ENCODE results near the gene USP17L19.
"Not testable (repeated sequence)": the region's sequence is repeated elsewhere in the genome, so short reads cannot be mapped to it uniquely, and the experiment has no call there.

USP17L19 gene

DNA sequence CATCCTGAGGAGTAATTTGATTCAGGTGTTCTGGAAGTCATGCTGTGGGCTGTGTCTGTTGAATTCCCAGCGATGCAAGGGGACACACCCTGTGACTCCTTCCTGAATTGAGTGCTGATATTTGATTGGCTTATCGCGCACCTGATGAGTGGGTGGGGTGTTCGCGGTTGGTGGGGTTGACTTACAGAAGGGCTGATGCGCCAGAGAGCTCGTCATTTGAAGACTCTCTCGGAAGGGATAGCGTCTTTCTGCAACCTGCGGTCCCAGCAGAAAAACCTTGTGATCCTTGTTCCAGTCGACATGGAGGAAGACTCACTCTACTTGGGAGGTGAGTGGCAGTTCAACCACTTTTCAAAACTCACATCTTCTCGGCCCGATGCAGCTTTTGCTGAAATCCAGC, at the start of gene USP17L19:
TSS of gene USP17L19 (plus strand) at position 301 of the 400 bp plus-strand sequence. CDS start at position 301, 0 bp downstream.
- H3K27me3 ChIP-seq; H3K4me1 ChIP-seq (ENCODE audit: control insufficient read depth in 1 of 2, insufficient read depth in 1 of 2, low read depth in 1 of 2, low read length in 1 of 2); H3K4me3 ChIP-seq (ENCODE audit: low read depth in 1 of 2, low read length in 1 of 2); H3K9me3 ChIP-seq; H3K27ac ChIP-seq; H3K36me3 ChIP-seq: not testable (repeated sequence)

GRCh38 chr4:9210357-9210756, 42.8 kb upstream of the USP17L19 start, which contains the start of gene USP17L10:
TSS of gene USP17L10 (plus strand) at chr4:9210657. CDS start at chr4:9210657, 0 bp downstream.
- H3K4me1 ChIP-seq (ENCODE audit: control insufficient read depth in 1 of 2, insufficient read depth in 1 of 2, low read depth in 1 of 2, low read length in 1 of 2); H3K4me3 ChIP-seq (ENCODE audit: low read depth in 1 of 2, low read length in 1 of 2); H3K36me3 ChIP-seq; H3K27ac ChIP-seq; H3K9me3 ChIP-seq; H3K27me3 ChIP-seq: not testable (repeated sequence)

DNA sequence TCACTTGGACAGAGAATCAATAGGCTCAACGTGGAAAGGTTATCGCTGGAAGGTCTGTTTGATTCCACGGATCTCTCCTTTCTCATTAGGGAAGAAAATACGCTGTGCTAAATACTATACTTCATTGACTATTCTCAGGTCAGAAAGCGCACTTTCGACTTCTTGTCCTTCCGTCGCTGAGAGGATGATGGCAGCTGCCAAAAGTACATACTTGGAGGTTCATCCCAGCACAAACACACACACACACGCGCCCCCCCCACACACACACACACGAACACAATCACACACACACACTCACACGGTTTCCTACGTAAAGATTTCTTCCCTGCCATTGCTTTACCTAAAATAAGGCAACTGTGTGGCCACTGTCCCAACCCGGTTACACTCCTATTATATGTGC, 38.5 kb upstream of the USP17L19 start:
- not testable (repeated sequence) for H3K36me3 ChIP-seq; H3K27me3 ChIP-seq; H3K27ac ChIP-seq; H3K9me3 ChIP-seq; H3K4me3 ChIP-seq (ENCODE audit: low read depth in 1 of 2, low read length in 1 of 2); H3K4me1 ChIP-seq (ENCODE audit: control insufficient read depth in 1 of 2, insufficient read depth in 1 of 2, low read depth in 1 of 2, low read length in 1 of 2)

DNA sequence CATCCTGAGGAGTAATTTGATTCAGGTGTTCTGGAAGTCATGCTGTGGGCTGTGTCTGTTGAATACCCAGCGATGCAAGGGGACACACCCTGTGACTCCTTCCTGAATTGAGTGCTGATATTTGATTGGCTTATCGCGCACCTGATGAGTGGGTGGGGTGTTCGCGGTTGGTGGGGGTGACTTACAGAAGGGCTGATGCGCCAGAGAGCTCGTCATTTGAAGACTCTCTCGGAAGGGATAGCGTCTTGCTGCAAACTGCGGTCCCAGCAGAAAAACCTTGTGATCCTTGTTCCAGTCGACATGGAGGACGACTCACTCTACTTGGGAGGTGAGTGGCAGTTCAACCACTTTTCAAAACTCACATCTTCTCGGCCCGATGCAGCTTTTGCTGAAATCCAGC, 38.1 kb upstream of the USP17L19 start, which contains the start of gene USP17L11:
TSS of gene USP17L11 (plus strand) at position 301 of the 400 bp plus-strand sequence. CDS start at position 301, 0 bp downstream.
- not testable (repeated sequence) for H3K9me3 ChIP-seq; H3K4me3 ChIP-seq (ENCODE audit: low read depth in 1 of 2, low read length in 1 of 2); H3K27ac ChIP-seq; H3K27me3 ChIP-seq; H3K36me3 ChIP-seq; H3K4me1 ChIP-seq (ENCODE audit: control insufficient read depth in 1 of 2, insufficient read depth in 1 of 2, low read depth in 1 of 2, low read length in 1 of 2)

DNA sequence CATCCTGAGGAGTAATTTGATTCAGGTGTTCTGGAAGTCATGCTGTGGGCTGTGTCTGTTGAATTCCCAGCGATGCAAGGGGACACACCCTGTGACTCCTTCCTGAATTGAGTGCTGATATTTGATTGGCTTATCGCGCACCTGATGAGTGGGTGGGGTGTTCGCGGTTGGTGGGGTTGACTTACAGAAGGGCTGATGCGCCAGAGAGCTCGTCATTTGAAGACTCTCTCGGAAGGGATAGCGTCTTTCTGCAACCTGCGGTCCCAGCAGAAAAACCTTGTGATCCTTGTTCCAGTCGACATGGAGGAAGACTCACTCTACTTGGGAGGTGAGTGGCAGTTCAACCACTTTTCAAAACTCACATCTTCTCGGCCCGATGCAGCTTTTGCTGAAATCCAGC, 33.3 kb upstream of the USP17L19 start, which contains the start of gene USP17L12:
TSS of gene USP17L12 (plus strand) at position 301 of the 400 bp plus-strand sequence. CDS start at position 301, 0 bp downstream.
- not testable (repeated sequence) for H3K4me1 ChIP-seq (ENCODE audit: control insufficient read depth in 1 of 2, insufficient read depth in 1 of 2, low read depth in 1 of 2, low read length in 1 of 2); H3K36me3 ChIP-seq; H3K27me3 ChIP-seq; H3K4me3 ChIP-seq (ENCODE audit: low read depth in 1 of 2, low read length in 1 of 2); H3K9me3 ChIP-seq; H3K27ac ChIP-seq

DNA sequence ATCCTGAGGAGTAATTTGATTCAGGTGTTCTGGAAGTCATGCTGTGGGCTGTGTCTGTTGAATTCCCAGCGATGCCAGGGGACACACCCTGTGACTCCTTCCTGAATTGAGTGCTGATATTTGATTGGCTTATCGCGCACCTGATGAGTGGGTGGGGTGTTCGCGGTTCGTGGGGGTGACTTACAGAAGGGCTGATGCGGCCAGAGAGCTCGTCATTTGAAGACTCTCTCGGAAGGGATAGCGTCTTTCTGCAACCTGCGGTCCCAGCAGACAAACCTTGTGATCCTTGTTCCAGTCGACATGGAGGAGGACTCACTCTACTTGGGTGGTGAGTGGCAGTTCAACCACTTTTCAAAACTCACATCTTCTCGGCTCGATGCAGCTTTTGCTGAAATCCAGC, 28.6 kb upstream of the USP17L19 start, which contains the start of gene USP17L13:
TSS of gene USP17L13 (plus strand) at position 301 of the 400 bp plus-strand sequence. CDS start at position 301, 0 bp downstream.
- H3K9me3 ChIP-seq; H3K4me3 ChIP-seq (ENCODE audit: low read depth in 1 of 2, low read length in 1 of 2); H3K4me1 ChIP-seq (ENCODE audit: control insufficient read depth in 1 of 2, insufficient read depth in 1 of 2, low read depth in 1 of 2, low read length in 1 of 2); H3K27me3 ChIP-seq; H3K27ac ChIP-seq; H3K36me3 ChIP-seq: not testable (repeated sequence)

DNA sequence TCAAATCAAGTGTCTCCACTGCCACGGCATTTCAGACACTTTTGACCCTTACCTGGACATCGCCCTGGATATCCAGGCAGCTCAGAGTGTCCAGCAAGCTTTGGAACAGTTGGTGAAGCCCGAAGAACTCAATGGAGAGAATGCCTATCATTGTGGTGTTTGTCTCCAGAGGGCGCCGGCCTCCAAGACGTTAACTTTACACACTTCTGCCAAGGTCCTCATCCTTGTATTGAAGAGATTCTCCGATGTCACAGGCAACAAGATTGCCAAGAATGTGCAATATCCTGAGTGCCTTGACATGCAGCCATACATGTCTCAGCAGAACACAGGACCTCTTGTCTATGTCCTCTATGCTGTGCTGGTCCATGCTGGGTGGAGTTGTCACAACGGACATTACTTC, 22.9 kb upstream of the USP17L19 start:
- H3K27ac ChIP-seq; H3K4me1 ChIP-seq (ENCODE audit: control insufficient read depth in 1 of 2, insufficient read depth in 1 of 2, low read depth in 1 of 2, low read length in 1 of 2); H3K36me3 ChIP-seq; H3K4me3 ChIP-seq (ENCODE audit: low read depth in 1 of 2, low read length in 1 of 2); H3K9me3 ChIP-seq; H3K27me3 ChIP-seq: not testable (repeated sequence)

DNA sequence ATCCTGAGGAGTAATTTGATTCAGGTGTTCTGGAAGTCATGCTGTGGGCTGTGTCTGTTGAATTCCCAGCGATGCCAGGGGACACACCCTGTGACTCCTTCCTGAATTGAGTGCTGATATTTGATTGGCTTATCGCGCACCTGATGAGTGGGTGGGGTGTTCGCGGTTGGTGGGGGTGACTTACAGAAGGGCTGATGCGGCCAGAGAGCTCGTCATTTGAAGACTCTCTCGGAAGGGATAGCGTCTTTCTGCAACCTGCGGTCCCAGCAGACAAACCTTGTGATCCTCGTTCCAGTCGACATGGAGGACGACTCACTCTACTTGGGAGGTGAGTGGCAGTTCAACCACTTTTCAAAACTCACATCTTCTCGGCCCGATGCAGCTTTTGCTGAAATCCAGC, 19.1 kb upstream of the USP17L19 start, which contains the start of gene USP17L15:
TSS of gene USP17L15 (plus strand) at position 301 of the 400 bp plus-strand sequence. CDS start at position 301, 0 bp downstream.
- not testable (repeated sequence) for H3K4me3 ChIP-seq (ENCODE audit: low read depth in 1 of 2, low read length in 1 of 2); H3K27ac ChIP-seq; H3K36me3 ChIP-seq; H3K4me1 ChIP-seq (ENCODE audit: control insufficient read depth in 1 of 2, insufficient read depth in 1 of 2, low read depth in 1 of 2, low read length in 1 of 2); H3K27me3 ChIP-seq; H3K9me3 ChIP-seq

GRCh38 chr4:9238461-9238860, 14.7 kb upstream of the USP17L19 start:
- H3K4me3 ChIP-seq (ENCODE audit: low read depth in 1 of 2, low read length in 1 of 2); H3K4me1 ChIP-seq (ENCODE audit: control insufficient read depth in 1 of 2, insufficient read depth in 1 of 2, low read depth in 1 of 2, low read length in 1 of 2); H3K36me3 ChIP-seq; H3K9me3 ChIP-seq; H3K27ac ChIP-seq; H3K27me3 ChIP-seq: not testable (repeated sequence)

GRCh38 chr4:9243579-9243978, 9.6 kb upstream of the USP17L19 start, which contains the start of gene USP17L17:
TSS of gene USP17L17 (plus strand) at chr4:9243879. CDS start at chr4:9243879, 0 bp downstream.
- H3K4me3 ChIP-seq (ENCODE audit: low read depth in 1 of 2, low read length in 1 of 2); H3K4me1 ChIP-seq (ENCODE audit: control insufficient read depth in 1 of 2, insufficient read depth in 1 of 2, low read depth in 1 of 2, low read length in 1 of 2); H3K27ac ChIP-seq; H3K27me3 ChIP-seq; H3K36me3 ChIP-seq; H3K9me3 ChIP-seq: not testable (repeated sequence)

DNA sequence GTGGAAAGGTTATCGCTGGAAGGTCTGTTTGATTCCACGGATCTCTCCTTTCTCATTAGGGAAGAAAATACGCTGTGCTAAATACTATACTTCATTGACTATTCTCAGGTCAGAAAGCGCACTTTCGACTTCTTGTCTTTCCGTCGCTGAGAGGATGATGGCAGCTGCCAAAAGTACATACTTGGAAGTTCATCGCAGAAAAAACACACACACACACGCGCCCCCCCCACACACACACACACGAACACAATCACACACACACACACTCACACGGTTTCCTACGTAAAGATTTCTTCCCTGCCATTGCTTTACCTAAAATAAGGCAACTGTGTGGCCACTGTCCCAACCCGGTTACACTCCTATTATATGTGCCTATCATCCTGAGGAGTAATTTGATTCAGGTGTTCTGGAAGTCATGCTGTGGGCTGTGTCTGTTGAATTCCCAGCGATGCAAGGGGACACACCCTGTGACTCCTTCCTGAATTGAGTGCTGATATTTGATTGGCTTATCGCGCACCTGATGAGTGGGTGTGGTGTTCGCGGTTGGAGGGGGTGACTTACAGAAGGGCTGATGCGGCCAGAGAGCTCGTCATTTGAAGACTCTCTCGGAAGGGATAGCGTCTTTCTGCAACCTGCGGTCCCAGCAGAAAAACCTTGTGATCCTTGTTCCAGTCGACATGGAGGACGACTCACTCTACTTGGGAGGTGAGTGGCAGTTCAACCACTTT, 5.1 kb upstream of the USP17L19 start, which contains the start of gene USP17L18:
TSS of gene USP17L18 (plus strand) at position 678 of the 728 bp plus-strand sequence. CDS start at position 678, 0 bp downstream.
- H3K9me3 ChIP-seq; H3K4me3 ChIP-seq (ENCODE audit: low read depth in 1 of 2, low read length in 1 of 2); H3K27me3 ChIP-seq; H3K36me3 ChIP-seq; H3K4me1 ChIP-seq (ENCODE audit: control insufficient read depth in 1 of 2, insufficient read depth in 1 of 2, low read depth in 1 of 2, low read length in 1 of 2); H3K27ac ChIP-seq: not testable (repeated sequence)

GRCh38 chr4:9257824-9258223, 4.6 kb downstream of the USP17L19 start, which contains the start of gene USP17L20:
TSS of gene USP17L20 (plus strand) at chr4:9258124. CDS start at chr4:9258124, 0 bp downstream.
- H3K9me3 ChIP-seq; H3K4me3 ChIP-seq (ENCODE audit: low read depth in 1 of 2, low read length in 1 of 2): not testable (repeated sequence)

DNA sequence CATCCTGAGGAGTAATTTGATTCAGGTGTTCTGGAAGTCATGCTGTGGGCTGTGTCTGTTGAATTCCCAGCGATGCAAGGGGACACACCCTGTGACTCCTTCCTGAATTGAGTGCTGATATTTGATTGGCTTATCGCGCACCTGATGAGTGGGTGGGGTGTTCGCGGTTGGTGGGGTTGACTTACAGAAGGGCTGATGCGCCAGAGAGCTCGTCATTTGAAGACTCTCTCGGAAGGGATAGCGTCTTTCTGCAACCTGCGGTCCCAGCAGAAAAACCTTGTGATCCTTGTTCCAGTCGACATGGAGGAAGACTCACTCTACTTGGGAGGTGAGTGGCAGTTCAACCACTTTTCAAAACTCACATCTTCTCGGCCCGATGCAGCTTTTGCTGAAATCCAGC, 9.4 kb downstream of the USP17L19 start, which contains the start of gene USP17L21:
TSS of gene USP17L21 (plus strand) at position 301 of the 400 bp plus-strand sequence. CDS start at position 301, 0 bp downstream.
- not testable (repeated sequence) for H3K27ac ChIP-seq; H3K4me1 ChIP-seq (ENCODE audit: control insufficient read depth in 1 of 2, insufficient read depth in 1 of 2, low read depth in 1 of 2, low read length in 1 of 2); H3K9me3 ChIP-seq; H3K4me3 ChIP-seq (ENCODE audit: low read depth in 1 of 2, low read length in 1 of 2); H3K36me3 ChIP-seq; H3K27me3 ChIP-seq

More at GRCh38 chr4:9257824-9258223, 4.6 kb downstream of the USP17L19 start, which contains the start of gene USP17L20:
- H3K27ac ChIP-seq; H3K36me3 ChIP-seq; H3K27me3 ChIP-seq; H3K4me1 ChIP-seq (ENCODE audit: control insufficient read depth in 1 of 2, insufficient read depth in 1 of 2, low read depth in 1 of 2, low read length in 1 of 2): not testable (repeated sequence)

Measured in neutrophil (primary cell).